ENCODE results near the gene WWOX. TPM values are rescaled to one million over a fixed set of nuclear protein-coding genes. Genes with fewer than 3 reads are reported as not detected.

Gene WWOX
- total RNA-seq, 3 donors from 2014 or later (not counting 1 experiment from before 2014, with no cell fraction given) = 21.0 to 29.8 (median 27.0) TPM

- Mint-ChIP-seq H3K9me3 (no peaks in the 10 kb centered on the region), H3K27ac (no peak overlapping the region), H3K27me3 (ENCODE audit: low read depth in 2 of 2) (peaks cover 0 to 5% of the 10 kb centered on the region in 2 donors), H3K4me3 (no peak overlapping the region), H3K36me3 (no peaks in the 10 kb centered on the region), H3K4me1 (peaks cover 0 to 5% of the 10 kb centered on the region in 2 donors)
- no peak for DNase-seq
- H3K4me1 ChIP-seq (ENCODE audit: control insufficient read depth, insufficient read depth, low read length) = no peaks in the 10 kb centered on the region
- intact Hi-C loops (cut with micrococcal nuclease) = no loop called here
- no peak for ATAC-seq
- H3K27me3 ChIP-seq (ENCODE audit: control insufficient read depth, insufficient read depth, low read length) = no peaks in the 10 kb centered on the region
- H3K9me3 ChIP-seq (ENCODE audit: control insufficient read depth, insufficient read depth, low read length) = no peaks in the 10 kb centered on the region
- H3K4me3 ChIP-seq (ENCODE audit: low read length) = no peak overlapping the region
- WGBS (ENCODE audit: insufficient coverage) = 67% methylated on average over 2 of the region's 3 CpGs
- no peak for TF ChIP-seq CTCF (IDR thresholded peaks at IDR 0.05)
- H3K27ac ChIP-seq (ENCODE audit: low read length) = no peak overlapping the region
- H3K36me3 ChIP-seq (ENCODE audit: control insufficient read depth, insufficient read depth, low read length) = no peaks in the 10 kb centered on the region
Measured at GRCh38 chr16:78786635-78787034, 687.2 kb downstream of the WWOX start.

GRCh38 chr16:78788276-78788675 is 688.8 kb downstream of the WWOX start:
- no peaks in the 10 kb centered on the region for H3K36me3 ChIP-seq (ENCODE audit: control insufficient read depth, insufficient read depth, low read length)
- ATAC-seq (no peak), DNase-seq (no peak)
- intact Hi-C loops (cut with micrococcal nuclease) = no loop called here
- no peak overlapping the region for H3K27ac ChIP-seq (ENCODE audit: low read length)
- Mint-ChIP-seq H3K9me3 (no peaks in the 10 kb centered on the region), H3K4me1 (peaks cover 0 to 11% of the 10 kb centered on the region in 2 donors), H3K27me3 (ENCODE audit: low read depth in 2 of 2) (no peaks in the 10 kb centered on the region), H3K27ac (no peak overlapping the region), H3K36me3 (no peaks in the 10 kb centered on the region), H3K4me3 (no peak overlapping the region)
- H3K4me3 ChIP-seq (ENCODE audit: low read length) = no peak overlapping the region
- WGBS (ENCODE audit: insufficient coverage) = 100% methylated on average over 1 of the region's 2 CpGs
- no peaks in the 10 kb centered on the region for H3K9me3 ChIP-seq (ENCODE audit: control insufficient read depth, insufficient read depth, low read length)
- TF ChIP-seq CTCF (IDR thresholded peaks at IDR 0.05) = no peak
- no peaks in the 10 kb centered on the region for H3K27me3 ChIP-seq (ENCODE audit: control insufficient read depth, insufficient read depth, low read length)
- no peaks in the 10 kb centered on the region for H3K4me1 ChIP-seq (ENCODE audit: control insufficient read depth, insufficient read depth, low read length)

- Histone ChIP-seq H3K27me3 (ENCODE audit: control insufficient read depth, insufficient read depth, low read length) (no peaks in the 10 kb centered on the region), H3K4me3 (ENCODE audit: low read length) (no peak overlapping the region), H3K4me1 (ENCODE audit: control insufficient read depth, insufficient read depth, low read length) (no peaks in the 10 kb centered on the region), H3K27ac (ENCODE audit: low read length) (no peak overlapping the region), H3K36me3 (ENCODE audit: control insufficient read depth, insufficient read depth, low read length) (no peaks in the 10 kb centered on the region), H3K9me3 (ENCODE audit: control insufficient read depth, insufficient read depth, low read length) (no peaks in the 10 kb centered on the region)
- Mint-ChIP-seq H3K9me3 (no peaks in the 10 kb centered on the region), H3K4me3 (no peak overlapping the region), H3K4me1 (peaks cover 0 to 11% of the 10 kb centered on the region in 2 donors), H3K27ac (no peak overlapping the region), H3K27me3 (ENCODE audit: low read depth in 2 of 2) (no peaks in the 10 kb centered on the region), H3K36me3 (no peaks in the 10 kb centered on the region)
- 80% methylated on average over 1 of the region's 2 CpGs for WGBS (ENCODE audit: insufficient coverage)
- no peak for DNase-seq
- TF ChIP-seq CTCF (IDR thresholded peaks at IDR 0.05) = no peak
- no peak for ATAC-seq
- intact Hi-C loops (cut with micrococcal nuclease) = no loop called here
Measured at GRCh38 chr16:78788696-78789095, 689.2 kb downstream of the WWOX start.

DNA sequence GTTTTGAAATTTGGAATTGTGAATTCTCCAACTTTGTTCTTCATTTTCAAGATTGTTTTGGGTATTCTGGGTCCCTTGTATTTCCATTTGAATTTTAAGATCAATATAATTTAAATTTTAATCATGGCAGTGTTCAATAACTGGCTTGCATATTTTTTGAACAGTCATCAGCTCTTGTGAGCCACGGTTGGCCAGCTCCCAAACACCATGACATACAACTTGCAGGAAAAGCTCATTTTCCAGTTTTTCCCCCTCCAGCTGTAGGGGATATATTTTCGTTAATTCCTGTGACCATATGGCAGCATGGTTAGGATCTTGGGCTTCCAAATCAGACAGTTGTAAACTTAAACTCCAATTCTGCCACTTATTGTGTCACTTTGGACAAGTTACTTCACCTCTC is 690.1 kb downstream of the WWOX start:
- TF ChIP-seq CTCF (IDR thresholded peaks at IDR 0.05) = no peak
- H3K4me1 Mint-ChIP-seq = peaks cover 3 to 20% of the 10 kb centered on the region in 2 donors
- no peak for DNase-seq
- no peak overlapping the region for H3K27ac Mint-ChIP-seq
- H3K9me3 ChIP-seq (ENCODE audit: control insufficient read depth, insufficient read depth, low read length) = no peaks in the 10 kb centered on the region
- H3K4me3 ChIP-seq (ENCODE audit: low read length) = no peak overlapping the region
- intact Hi-C loops (cut with micrococcal nuclease) = no loop called here
- H3K36me3 ChIP-seq (ENCODE audit: control insufficient read depth, insufficient read depth, low read length) = no peaks in the 10 kb centered on the region
- H3K9me3 Mint-ChIP-seq = no peaks in the 10 kb centered on the region
- 51% methylated on average over 2 of the region's 2 CpGs for WGBS (ENCODE audit: insufficient coverage)
- ATAC-seq = no peak
- H3K27ac ChIP-seq (ENCODE audit: low read length) = no peak overlapping the region
- H3K27me3 Mint-ChIP-seq (ENCODE audit: low read depth in 2 of 2) = no peaks in the 10 kb centered on the region
- no peaks in the 10 kb centered on the region for H3K27me3 ChIP-seq (ENCODE audit: control insufficient read depth, insufficient read depth, low read length)
- H3K4me3 Mint-ChIP-seq = no peak overlapping the region
- H3K4me1 ChIP-seq (ENCODE audit: control insufficient read depth, insufficient read depth, low read length) = peaks cover under 1% of the 10 kb centered on the region
- no peaks in the 10 kb centered on the region for H3K36me3 Mint-ChIP-seq

Measured in natural killer cell (primary cell).